ENCODE measurements around the gene INPP4B.

INPP4B gene

GRCh38 chr4:142353149-142353738 lies 492.9 kb downstream of the INPP4B start:
- peak; percentile 6 for DNase-seq (ENCODE audit: low spot score)
- TF ChIP-seq, protein P1, sequence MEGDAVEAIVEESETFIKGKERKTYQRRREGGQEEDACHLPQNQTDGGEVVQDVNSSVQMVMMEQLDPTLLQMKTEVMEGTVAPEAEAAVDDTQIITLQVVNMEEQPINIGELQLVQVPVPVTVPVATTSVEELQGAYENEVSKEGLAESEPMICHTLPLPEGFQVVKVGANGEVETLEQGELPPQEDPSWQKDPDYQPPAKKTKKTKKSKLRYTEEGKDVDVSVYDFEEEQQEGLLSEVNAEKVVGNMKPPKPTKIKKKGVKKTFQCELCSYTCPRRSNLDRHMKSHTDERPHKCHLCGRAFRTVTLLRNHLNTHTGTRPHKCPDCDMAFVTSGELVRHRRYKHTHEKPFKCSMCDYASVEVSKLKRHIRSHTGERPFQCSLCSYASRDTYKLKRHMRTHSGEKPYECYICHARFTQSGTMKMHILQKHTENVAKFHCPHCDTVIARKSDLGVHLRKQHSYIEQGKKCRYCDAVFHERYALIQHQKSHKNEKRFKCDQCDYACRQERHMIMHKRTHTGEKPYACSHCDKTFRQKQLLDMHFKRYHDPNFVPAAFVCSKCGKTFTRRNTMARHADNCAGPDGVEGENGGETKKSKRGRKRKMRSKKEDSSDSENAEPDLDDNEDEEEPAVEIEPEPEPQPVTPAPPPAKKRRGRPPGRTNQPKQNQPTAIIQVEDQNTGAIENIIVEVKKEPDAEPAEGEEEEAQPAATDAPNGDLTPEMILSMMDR (IDR thresholded peaks at IDR 0.05; ENCODE audit: extremely low read depth, missing control alignments): peak; percentile 64

GRCh38 chr4:142352712-142353111 lies 493.4 kb downstream of the INPP4B start:
- DNase-seq (ENCODE audit: low spot score): no peak
- TF ChIP-seq, protein P1 (IDR thresholded peaks at IDR 0.05; ENCODE audit: extremely low read depth, missing control alignments): no peak

DNA sequence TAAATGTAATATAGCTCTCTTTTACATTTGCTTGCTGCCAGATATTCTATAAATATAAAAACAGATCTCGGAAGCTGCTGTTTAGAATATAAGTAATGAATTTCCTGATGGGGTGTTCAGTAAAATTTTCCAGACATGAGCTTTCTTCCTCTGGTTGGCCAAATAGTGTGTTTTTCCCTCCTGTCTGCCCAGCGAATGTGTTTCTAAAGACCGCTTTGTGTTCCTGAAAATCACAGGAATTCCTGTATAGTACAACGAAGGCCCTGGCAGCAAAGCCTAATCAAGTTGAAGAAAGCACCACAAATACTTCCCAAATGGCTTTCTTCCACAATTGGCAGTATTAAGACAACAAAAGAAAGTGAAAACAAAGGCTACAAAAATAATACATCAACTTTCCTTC lies 494.1 kb downstream of the INPP4B start:
- TF ChIP-seq, protein P1 (IDR thresholded peaks at IDR 0.05; ENCODE audit: extremely low read depth, missing control alignments): no peak
- DNase-seq (ENCODE audit: low spot score): no peak

DNA sequence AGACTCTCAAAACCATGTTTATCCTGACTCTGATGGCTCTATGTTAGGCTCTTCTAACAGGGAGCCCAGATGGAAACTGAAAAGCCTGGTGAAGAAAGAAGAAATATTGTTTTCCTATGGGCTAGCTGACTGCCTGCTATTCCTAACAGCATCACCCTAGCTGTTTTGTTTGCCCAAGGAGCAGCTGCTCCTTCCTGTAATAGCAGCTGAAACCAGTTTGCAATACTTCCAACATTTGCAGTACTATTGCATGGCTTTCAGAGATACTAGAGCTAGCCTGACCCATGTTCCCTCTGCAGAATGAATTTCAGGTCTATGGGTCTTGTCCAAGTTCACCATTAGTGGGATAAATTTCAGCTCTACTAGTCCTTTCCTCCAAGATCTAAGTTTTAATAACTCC lies 495.2 kb downstream of the INPP4B start:
- DNase-seq (ENCODE audit: low spot score): no peak
- TF ChIP-seq, protein P1 (IDR thresholded peaks at IDR 0.05; ENCODE audit: extremely low read depth, missing control alignments): no peak

- no peak for DNase-seq (ENCODE audit: low spot score)
- TF ChIP-seq, protein P1 (IDR thresholded peaks at IDR 0.05; ENCODE audit: extremely low read depth, missing control alignments): no peak
Measured at GRCh38 chr4:142348613-142349021, 497.5 kb downstream of the INPP4B start.

- TF ChIP-seq, protein P1 (IDR thresholded peaks at IDR 0.05; ENCODE audit: extremely low read depth, missing control alignments): no peak
- no peak for DNase-seq (ENCODE audit: low spot score)
Measured at GRCh38 chr4:142347241-142347640, 498.9 kb downstream of the INPP4B start.

DNA sequence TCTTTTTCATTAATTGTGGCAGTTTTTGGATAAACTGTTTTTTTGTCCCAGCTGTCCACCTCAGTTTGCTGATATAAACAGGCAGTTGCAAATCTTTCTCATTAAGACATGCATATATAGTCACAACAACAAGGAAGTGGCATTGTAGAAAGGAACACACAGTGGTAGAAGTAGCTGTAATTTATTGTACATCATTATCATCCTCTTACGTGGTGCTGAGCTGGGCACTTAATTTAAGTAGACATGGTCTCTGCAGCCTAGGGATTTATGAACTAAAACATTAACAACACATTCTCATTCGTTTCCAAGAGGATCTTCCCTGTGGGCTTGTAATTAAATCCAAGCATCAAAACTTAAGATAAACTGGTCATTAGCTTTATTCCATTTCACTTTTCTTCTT lies 500.2 kb downstream of the INPP4B start:
- DNase-seq (ENCODE audit: low spot score): no peak
- TF ChIP-seq, protein P1 (IDR thresholded peaks at IDR 0.05; ENCODE audit: extremely low read depth, missing control alignments): no peak

All from GM20000 (cell line).